ENCODE data around the gene WWOX.

GRCh38 chr16:78836802-78837491 lies 737.5 kb downstream of the WWOX start:
- TF ChIP-seq POLR2A (IDR thresholded peaks at IDR 0.05; ENCODE audit: extremely low read depth, insufficient read length): no peak
- TF ChIP-seq, protein P1, sequence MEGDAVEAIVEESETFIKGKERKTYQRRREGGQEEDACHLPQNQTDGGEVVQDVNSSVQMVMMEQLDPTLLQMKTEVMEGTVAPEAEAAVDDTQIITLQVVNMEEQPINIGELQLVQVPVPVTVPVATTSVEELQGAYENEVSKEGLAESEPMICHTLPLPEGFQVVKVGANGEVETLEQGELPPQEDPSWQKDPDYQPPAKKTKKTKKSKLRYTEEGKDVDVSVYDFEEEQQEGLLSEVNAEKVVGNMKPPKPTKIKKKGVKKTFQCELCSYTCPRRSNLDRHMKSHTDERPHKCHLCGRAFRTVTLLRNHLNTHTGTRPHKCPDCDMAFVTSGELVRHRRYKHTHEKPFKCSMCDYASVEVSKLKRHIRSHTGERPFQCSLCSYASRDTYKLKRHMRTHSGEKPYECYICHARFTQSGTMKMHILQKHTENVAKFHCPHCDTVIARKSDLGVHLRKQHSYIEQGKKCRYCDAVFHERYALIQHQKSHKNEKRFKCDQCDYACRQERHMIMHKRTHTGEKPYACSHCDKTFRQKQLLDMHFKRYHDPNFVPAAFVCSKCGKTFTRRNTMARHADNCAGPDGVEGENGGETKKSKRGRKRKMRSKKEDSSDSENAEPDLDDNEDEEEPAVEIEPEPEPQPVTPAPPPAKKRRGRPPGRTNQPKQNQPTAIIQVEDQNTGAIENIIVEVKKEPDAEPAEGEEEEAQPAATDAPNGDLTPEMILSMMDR (IDR thresholded peaks at IDR 0.05; ENCODE audit: low read depth, low read length): no peak
- TF ChIP-seq, protein P2, sequence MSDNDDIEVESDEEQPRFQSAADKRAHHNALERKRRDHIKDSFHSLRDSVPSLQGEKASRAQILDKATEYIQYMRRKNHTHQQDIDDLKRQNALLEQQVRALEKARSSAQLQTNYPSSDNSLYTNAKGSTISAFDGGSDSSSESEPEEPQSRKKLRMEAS (IDR thresholded peaks at IDR 0.05; ENCODE audit: low read depth, low read length): no peak
- no peak for TF ChIP-seq MYC (IDR thresholded peaks at IDR 0.05; ENCODE audit: low read depth, low read length)

Measured in NB4 (cell line).